Stomach (tissue), 4 donors: ENCODE measurements around the gene KCNC1.

Experiments
- CTCF ChIP-seq, 7 experiments: fragments of 450-650 bp in 4 of 7; fragments of 200-600 bp in 3 of 7; sonication (generic) in 3 of 7; IDR thresholded peaks; one replicate each; pipeline ENCODE4 v1.5.1; 2016 to 2019; ENCODE audit warnings: antibody characterized with exemption in 7 of 7, control low read depth in 2 of 7, mild to moderate bottlenecking in 1 of 7
- POLR2A ChIP-seq, 4 donors: fragments of 450-650 bp; IDR thresholded peaks; one replicate each; pipeline ENCODE4 v1.6.1; 2016; ENCODE audit warnings: antibody characterized with exemption in 4 of 4, control low read depth in 2 of 4, mild to moderate bottlenecking in 1 of 4, moderate library complexity in 1 of 4
- POLR2AphosphoS5 ChIP-seq, 3 donors: sonication (generic); formaldehyde crosslinking; IDR thresholded peaks; one replicate each; pipeline ENCODE4 v1.6.1; 2016; ENCODE audit warnings: antibody characterized with exemption in 3 of 3

- TF ChIP-seq CTCF (IDR thresholded peaks at IDR 0.05) (no peak), POLR2AphosphoS5 (IDR thresholded peaks at IDR 0.05) (no peak), POLR2A (IDR thresholded peaks at IDR 0.05) (no peak)
These were observed 38.8 kb upstream of the KCNC1 start for GRCh38 chr11:17695454-17696441.
